Fibroblast of pulmonary artery (primary cell): ENCODE data around the gene LVRN.

ENCODE experiments used
- DNase-seq: peaks from one replicate; pipeline ENCODE4 v3.0.0-alpha.2; 2010; ENCODE audit warnings: low read depth
- H3K4me3 ChIP-seq: replicated peaks from 2 replicates; pipeline ENCODE4 v1.5.1; 2011; ENCODE audit warnings: low read depth, mild to moderate bottlenecking, control low read depth, low read length, moderate library complexity
- CTCF ChIP-seq: IDR thresholded peaks from 2 replicates; pipeline ENCODE4 v1.5.1; 2011; ENCODE audit warnings: mild to moderate bottlenecking, control low read depth, low read length, inconsistent platforms; ENCODE audit errors: missing control alignments

Gene LVRN

DNA sequence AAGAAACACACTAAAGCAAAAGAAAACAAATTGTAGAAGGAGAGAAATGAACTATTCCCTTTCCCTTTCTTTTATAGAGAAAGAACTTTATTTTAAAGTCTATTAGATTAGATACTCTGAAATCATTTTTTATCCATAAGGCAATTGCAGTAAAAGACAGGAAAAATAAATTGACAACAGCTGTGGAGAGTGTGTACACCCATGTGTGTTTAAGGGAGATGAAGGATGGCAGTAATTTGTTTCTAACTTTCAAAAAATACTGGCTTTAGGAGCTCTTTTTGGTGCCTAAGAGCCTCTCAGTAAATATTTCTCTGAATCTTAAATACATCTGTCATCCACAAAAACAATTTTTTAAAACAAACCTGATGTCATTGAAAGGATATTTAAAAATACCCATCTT is 51.7 kb downstream of the LVRN start:
- no peak overlapping the region for H3K4me3 ChIP-seq
- DNase-seq = no peak
- TF ChIP-seq CTCF = no peak

GRCh38 chr5:116023619-116024018 is 61.3 kb downstream of the LVRN start:
- H3K4me3 ChIP-seq = no peak overlapping the region
- TF ChIP-seq CTCF = peak; percentile 11
- DNase-seq = no peak

DNA sequence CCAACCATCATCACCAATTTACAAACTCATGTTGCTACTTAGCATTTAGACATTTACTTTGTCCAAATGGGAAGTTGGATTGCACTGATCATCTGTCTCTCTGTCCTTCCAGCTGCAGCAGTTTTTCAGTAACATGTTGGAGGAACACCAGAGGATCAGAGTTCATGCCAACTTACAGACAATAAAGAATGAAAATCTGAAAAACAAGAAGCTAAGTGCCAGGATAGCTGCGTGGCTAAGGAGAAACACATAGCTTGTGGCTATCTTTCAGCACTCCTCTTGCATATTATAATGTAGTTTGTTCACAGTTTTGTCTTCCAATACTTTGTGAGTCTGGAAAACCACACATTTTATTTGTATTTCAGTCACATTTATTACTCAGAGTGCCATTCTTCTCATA is 63.6 kb downstream of the LVRN start:
- TF ChIP-seq CTCF = no peak
- DNase-seq = no peak
- no peak overlapping the region for H3K4me3 ChIP-seq

- peak; percentile 94 for DNase-seq
- no peak within 1 kb of the TSS for H3K4me3 ChIP-seq
- TF ChIP-seq CTCF = peak; percentile 46
Measured at GRCh38 chr5:116032094-116032517, 69.8 kb downstream of the LVRN start, which contains the start of gene ARL14EPL. Gene ARL14EPL, plus strand, starts transcription at chr5:116032472. Its CDS starts 18,994 bp downstream, at chr5:116051466.

DNA sequence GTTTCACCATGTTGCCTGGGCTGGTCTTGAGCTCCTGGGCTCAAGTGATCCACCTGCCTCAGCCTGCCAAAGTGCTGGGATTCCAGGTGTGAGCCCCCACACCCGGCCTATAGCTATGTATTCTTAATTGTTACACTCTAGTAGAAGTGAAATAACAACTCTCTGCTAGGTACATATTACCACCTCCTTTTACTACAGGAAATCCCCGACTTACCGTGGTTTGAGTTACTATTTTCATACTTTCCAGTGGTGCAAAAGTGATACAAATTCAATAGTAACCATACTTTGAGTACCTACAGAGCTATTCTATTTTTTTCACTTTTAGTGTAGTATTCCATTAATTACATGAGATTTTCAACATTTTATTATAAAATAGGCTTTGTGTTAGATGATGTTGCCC is 70.7 kb downstream of the LVRN start:
- no peak for TF ChIP-seq CTCF
- DNase-seq = no peak
- H3K4me3 ChIP-seq = no peak overlapping the region

DNA sequence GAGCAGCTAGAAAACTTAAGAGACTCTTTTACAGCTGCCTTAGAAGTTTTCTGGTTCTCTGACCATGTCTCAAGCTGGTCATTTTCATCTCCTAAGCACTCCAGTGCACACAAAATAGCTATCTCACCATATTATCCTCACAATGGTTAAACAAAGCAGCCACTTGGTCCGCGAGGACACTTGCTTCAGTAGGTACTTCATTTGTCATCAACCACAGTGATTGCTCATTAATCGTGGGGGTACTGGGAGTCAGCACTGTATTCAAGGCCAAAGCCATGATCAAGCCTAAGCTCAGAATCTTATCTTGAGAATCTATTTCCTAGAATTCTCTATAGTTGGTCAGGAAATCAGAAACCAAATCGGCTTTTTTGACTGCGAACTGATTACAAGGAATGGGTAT is 72.8 kb downstream of the LVRN start:
- H3K4me3 ChIP-seq = no peak overlapping the region
- no peak for TF ChIP-seq CTCF
- DNase-seq = no peak

GRCh38 chr5:116037236-116037822 is 75.1 kb downstream of the LVRN start:
- DNase-seq = peak; percentile 32
- H3K4me3 ChIP-seq = no peak overlapping the region
- peak; percentile 27 for TF ChIP-seq CTCF
